A673 (cell line): Measurements from ENCODE around the gene WDCP.

ENCODE experiments used
- CTCF ChIP-seq: fragments of 300-800, 200-600 bp; sonication (generic); conservative IDR thresholded peaks from 2 replicates; pipeline ENCODE4 v1.5.1; 2017; ENCODE audit warnings: low read depth, mild to moderate bottlenecking, antibody characterized with exemption, low read length, moderate library complexity, mixed read lengths
- EZH2 ChIP-seq: fragments of 200-600 bp; sonication (generic); IDR thresholded peaks from 2 replicates; pipeline ENCODE4 v1.6.1; 2017; ENCODE audit warnings: borderline replicate concordance, low read depth, mild to moderate bottlenecking, mixed read lengths, antibody characterized with exemption, low read length; ENCODE audit not compliant: poor library complexity, severe bottlenecking

GRCh38 chr2:24077535-24077877 lies 30.3 kb upstream of the WDCP start:
- TF ChIP-seq CTCF (no peak), EZH2 (no peak)
